K562 (cell line): ENCODE data around the gene CEP89. TPM values are rescaled to one million over a fixed set of nuclear protein-coding genes. Genes with fewer than 3 reads are reported as not detected.

Experiments used
- ATAC-seq: fragments of 200-7000 bp; cut with Tn5 transposase; 3 replicates; pipeline ENCODE4 v1.9.1; 2020; ENCODE audit warnings: moderate library complexity
- BruUV-seq: library from RNA; stranded (reverse); fragments of 400-500 nt; replicated peaks from 2 replicates; lab custom pipeline; 2021; lab: Mats Ljungman, UMichigan
- CTCF ChIA-PET: fragments of 300-600 bp; formaldehyde crosslinking; extraction: SDS; loops from one replicate; lab custom pipeline; 2021; ENCODE audit warnings: low intra/inter-chr PET ratio; lab: Yijun Ruan, JAX
- POLR2A ChIA-PET: fragments of 300-600, 350-650 bp; sonication (Branson Sonifier 250); formaldehyde crosslinking; extraction: SDS; loops from one replicate; lab custom pipeline; 2021; ENCODE audit warnings: antibody characterized with exemption, inconsistent platforms; lab: Yijun Ruan, JAX
- DNase-seq, 4 experiments: peaks; one replicate each; pipeline versions ENCODE4 v3.0.0 to v3.0.0-alpha.2; 2011 to 2018; ENCODE audit warnings: low spot score in 3 of 4, mixed read lengths in 3 of 4; ENCODE audit errors: extremely low read depth in 1 of 4
- FAIRE-seq: peaks from 2 replicates; lab custom pipeline; 2011; peaks lifted over from hg19 to GRCh38; lab: Jason Lieb, UNC
- H2AFZ ChIP-seq: 2 replicates; pipeline ENCODE4 v1.6.0; 2011; ENCODE audit warnings: low read depth, low read length, control low read depth, inconsistent platforms
- H3K27ac ChIP-seq: fragments of 200-600 bp; 3 replicates; pipeline ENCODE4 v1.8.0; 2011; ENCODE audit warnings: low read depth, mild to moderate bottlenecking, control low read depth, inconsistent platforms, low read length, moderate library complexity, mixed read lengths; ENCODE audit errors: extremely low read depth
- H3K27me3 ChIP-seq, 2 experiments: fragments of 300-600 bp in 1 of 2; 2 replicates in 1 of 2; 3 replicates in 1 of 2; pipeline versions ENCODE4 v1.6.0 to v1.8.0; 2011; ENCODE audit warnings: inconsistent platforms in 2 of 2, low read length in 2 of 2, mild to moderate bottlenecking in 1 of 2, mixed read lengths in 1 of 2, moderate library complexity in 1 of 2; ENCODE audit not compliant: control insufficient read depth in 2 of 2, insufficient read depth in 2 of 2
- H3K36me3 ChIP-seq: fragments of 300-600 bp; 3 replicates; pipeline ENCODE4 v1.8.0; 2011; ENCODE audit warnings: mild to moderate bottlenecking, low read length, inconsistent platforms; ENCODE audit not compliant: control insufficient read depth, insufficient read depth
- H3K4me1 ChIP-seq, 2 experiments: fragments of 200-600 bp in 1 of 2; replicated peaks in 1 of 2; 2 replicates in 1 of 2; 3 replicates in 1 of 2; pipeline versions ENCODE4 v1.5.1 to v1.8.0; 2011; ENCODE audit warnings: inconsistent platforms in 2 of 2, low read length in 2 of 2, mild to moderate bottlenecking in 1 of 2, mixed read lengths in 1 of 2, moderate library complexity in 1 of 2; ENCODE audit not compliant: control insufficient read depth in 2 of 2, insufficient read depth in 2 of 2
- H3K4me2 ChIP-seq: 2 replicates; pipeline ENCODE4 v1.6.1; 2011; ENCODE audit warnings: low read length, control low read depth, inconsistent platforms, mixed read lengths; ENCODE audit not compliant: insufficient read depth
- H3K4me3 ChIP-seq: fragments of 200-600 bp; sonication (generic), shearing (Covaris generic); 2 replicates; pipeline ENCODE4 v1.5.1; 2016; ENCODE audit warnings: control low read depth, inconsistent platforms
- H3K79me2 ChIP-seq: fragments of 200-600 bp; 3 replicates; pipeline ENCODE4 v1.8.0; 2011; ENCODE audit warnings: low read length, inconsistent platforms; ENCODE audit not compliant: control insufficient read depth, insufficient read depth
- H3K9ac ChIP-seq, 2 experiments: 2 replicates each; pipeline versions ENCODE4 v1.6.0 to v1.6.1; 2011; ENCODE audit warnings: low read depth in 2 of 2, low read length in 2 of 2, control low read depth in 1 of 2, inconsistent platforms in 1 of 2, mild to moderate bottlenecking in 1 of 2, mixed read lengths in 1 of 2; ENCODE audit not compliant: insufficient read depth in 1 of 2
- H3K9me1 ChIP-seq: one replicate; pipeline ENCODE4 v1.6.0; 2011; ENCODE audit warnings: inconsistent platforms, mild to moderate bottlenecking, low read length, moderate library complexity; ENCODE audit not compliant: control insufficient read depth, insufficient read depth
- H3K9me3 ChIP-seq: replicated peaks from 2 replicates; pipeline ENCODE4 v1.5.1; 2011; ENCODE audit warnings: low read depth, low read length, inconsistent platforms; ENCODE audit not compliant: control insufficient read depth, insufficient read depth
- H4K20me1 ChIP-seq: replicated peaks from 2 replicates; pipeline ENCODE4 v1.6.1; 2011; ENCODE audit warnings: low read length, inconsistent platforms, mixed read lengths; ENCODE audit not compliant: control insufficient read depth, insufficient read depth
- EP400 ChIP-seq: fragments of 450-650 bp; IDR thresholded peaks from 2 replicates; pipeline ENCODE4 v1.6.1; 2017; ENCODE audit warnings: antibody characterized with exemption, mild to moderate bottlenecking, moderate library complexity
- FOXA1 ChIP-seq: fragments of 450-650 bp; IDR thresholded peaks from 2 replicates; pipeline ENCODE4 v1.6.1; 2016; ENCODE audit warnings: mild to moderate bottlenecking, borderline replicate concordance
- GMEB1 ChIP-seq: fragments of 250-450 bp; sonication (Bioruptor Pico); IDR thresholded peaks from 2 replicates; pipeline ENCODE4 v1.4.0; 2020; ENCODE audit warnings: mild to moderate bottlenecking
- L3MBTL2 ChIP-seq: fragments of 450-650 bp; IDR thresholded peaks from 2 replicates; pipeline ENCODE4 v1.6.1; 2016; ENCODE audit warnings: mild to moderate bottlenecking, moderate library complexity
- NFIX ChIP-seq: fragments of 250-450 bp; sonication (Bioruptor Pico); IDR thresholded peaks from 2 replicates; pipeline ENCODE4 v1.4.0; 2020; ENCODE audit warnings: low read depth, mild to moderate bottlenecking, moderate library complexity
- NONO ChIP-seq, 2 experiments: fragments of 200-400 bp in 1 of 2; fragments of 450-650 bp in 1 of 2; formaldehyde crosslinking in 1 of 2; IDR thresholded peaks; 2 replicates each; pipeline ENCODE4 v1.6.1; 2017; ENCODE audit warnings: low read depth in 2 of 2, mild to moderate bottlenecking in 2 of 2, moderate library complexity in 2 of 2, low read length in 1 of 2
- POLR2H ChIP-seq: IDR thresholded peaks from 2 replicates; pipeline ENCODE4 v1.6.1; 2016; ENCODE audit warnings: missing genetic modification characterization, low read depth, mild to moderate bottlenecking, control low read depth, missing compliant biosample characterization, moderate library complexity
- PYGO2 ChIP-seq: fragments of 450-650 bp; IDR thresholded peaks from 2 replicates; pipeline ENCODE4 v1.6.1; 2016; ENCODE audit warnings: mild to moderate bottlenecking, missing genetic modification characterization, moderate library complexity, missing compliant biosample characterization
- RBM14 ChIP-seq: fragments of 200-400 bp; formaldehyde crosslinking; IDR thresholded peaks from 2 replicates; pipeline ENCODE4 v1.6.1; 2018; ENCODE audit warnings: low read depth, mild to moderate bottlenecking, low read length, moderate library complexity, borderline replicate concordance; ENCODE audit not compliant: insufficient read depth
- RBM15 ChIP-seq: fragments of 200-400 bp; formaldehyde crosslinking; IDR thresholded peaks from 2 replicates; pipeline ENCODE4 v1.6.1; 2018; ENCODE audit warnings: mild to moderate bottlenecking, low read length, moderate library complexity; ENCODE audit not compliant: insufficient read depth
- RBM34 ChIP-seq: fragments of 200-400 bp; formaldehyde crosslinking; IDR thresholded peaks from 2 replicates; pipeline ENCODE4 v1.6.1; 2018; ENCODE audit warnings: low read length, borderline replicate concordance; ENCODE audit not compliant: insufficient read depth
- TAL1 ChIP-seq: fragments of 450-650 bp; IDR thresholded peaks from 2 replicates; pipeline ENCODE4 v1.6.1; 2016; ENCODE audit warnings: mild to moderate bottlenecking
- ZNF239 ChIP-seq: fragments of 250-450 bp; sonication (Bioruptor Pico); IDR thresholded peaks from 2 replicates; pipeline ENCODE4 v1.4.0; 2020; ENCODE audit warnings: mild to moderate bottlenecking
- ZNF780A ChIP-seq: fragments of 250-450 bp; sonication (Bioruptor Pico); IDR thresholded peaks from 2 replicates; pipeline ENCODE4 v1.5.0; 2021; ENCODE audit warnings: mild to moderate bottlenecking
- WGBS: fragments of 100-300 bp; shearing (Covaris generic); methylation state at CpG from one replicate; pipeline ENCODE4 v1.1.6; 2016; ENCODE audit warnings: low coverage, mixed read lengths; ENCODE audit not compliant: insufficient coverage; ENCODE audit errors: missing lambda C conversion rate; 5-methylcytosine and 5-hydroxymethylcytosine counted together
- in situ Hi-C: fragments of 300-500 bp; cut with MboI; formaldehyde crosslinking; loops from 4 replicates; pipeline ENCODE4 v1.15.0; 2018; ENCODE audit warnings: inconsistent platforms, mixed read lengths
- intact Hi-C: fragments of 100-400 bp; cut with micrococcal nuclease; formaldehyde crosslinking; loops from 2 replicates; pipeline ENCODE4 v1.14.2; 2022
- polyA plus RNA-seq, 8 experiments: library from polyadenylated mRNA; depleted of rRNA in 4 of 8; stranded (reverse) in 5 of 8; unstranded in 3 of 8; fragments of >200 nt; fragmentation: Nextera tagmentation in 2 of 8; fragmentation: Illumina TruSeq in 1 of 8; extraction: Ambion mirVana in 2 of 8; extraction: Trizol in 1 of 8; gene quantifications; 2 replicates each; pipeline versions ENCODE4 v1.2.1 to v1.2.3, GENCODE V29; 2011 to 2014; ENCODE audit warnings: inconsistent platforms in 1 of 8, missing spikeins in 1 of 8
- total RNA-seq, 7 experiments: library from RNA; depleted of rRNA in 6 of 7; stranded (reverse); fragments of >200 nt in 6 of 7; fragmentation: Illumina TruSeq in 2 of 7; extraction: Trizol in 2 of 7; gene quantifications; 2 replicates each; pipeline versions ENCODE4 v1.2.1 to v1.2.3, GENCODE V29; 2011 to 2021; ENCODE audit warnings: low replicate concordance in 1 of 7
- TF ChIP-seq, protein P1 (sequence below): fragments of 450-650 bp; IDR thresholded peaks from 2 replicates; pipeline ENCODE4 v1.6.1; 2016; ENCODE audit warnings: low read depth, mild to moderate bottlenecking, moderate library complexity
- TF ChIP-seq, protein P2 (sequence below): fragments of 200-800 bp; sonication (Bioruptor generic); IDR thresholded peaks from 2 replicates; pipeline ENCODE4 v1.6.1; 2017; ENCODE audit warnings: missing genetic modification characterization, missing compliant biosample characterization
- TF ChIP-seq, protein P3 (sequence below): fragments of 450-650 bp; conservative IDR thresholded peaks from 2 replicates; pipeline ENCODE4 v1.6.1; 2016; ENCODE audit warnings: missing genetic modification characterization, low read depth, mild to moderate bottlenecking, control low read depth, missing compliant biosample characterization

Gene CEP89
- total and polyA plus RNA-seq, 9 of the 15 experiments (the other 6 are each of a cell fraction or from before 2014, with no cell fraction given): 5.5 to 15.0 (median 7.2) TPM

- TF ChIP-seq, protein P1, sequence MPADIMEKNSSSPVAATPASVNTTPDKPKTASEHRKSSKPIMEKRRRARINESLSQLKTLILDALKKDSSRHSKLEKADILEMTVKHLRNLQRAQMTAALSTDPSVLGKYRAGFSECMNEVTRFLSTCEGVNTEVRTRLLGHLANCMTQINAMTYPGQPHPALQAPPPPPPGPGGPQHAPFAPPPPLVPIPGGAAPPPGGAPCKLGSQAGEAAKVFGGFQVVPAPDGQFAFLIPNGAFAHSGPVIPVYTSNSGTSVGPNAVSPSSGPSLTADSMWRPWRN: no peak
- TF ChIP-seq RBM14 (no peak), PYGO2 (no peak), NFIX (CRISPR knock-in tag) (no peak), TAL1 (no peak)
- TF ChIP-seq, protein P2, sequence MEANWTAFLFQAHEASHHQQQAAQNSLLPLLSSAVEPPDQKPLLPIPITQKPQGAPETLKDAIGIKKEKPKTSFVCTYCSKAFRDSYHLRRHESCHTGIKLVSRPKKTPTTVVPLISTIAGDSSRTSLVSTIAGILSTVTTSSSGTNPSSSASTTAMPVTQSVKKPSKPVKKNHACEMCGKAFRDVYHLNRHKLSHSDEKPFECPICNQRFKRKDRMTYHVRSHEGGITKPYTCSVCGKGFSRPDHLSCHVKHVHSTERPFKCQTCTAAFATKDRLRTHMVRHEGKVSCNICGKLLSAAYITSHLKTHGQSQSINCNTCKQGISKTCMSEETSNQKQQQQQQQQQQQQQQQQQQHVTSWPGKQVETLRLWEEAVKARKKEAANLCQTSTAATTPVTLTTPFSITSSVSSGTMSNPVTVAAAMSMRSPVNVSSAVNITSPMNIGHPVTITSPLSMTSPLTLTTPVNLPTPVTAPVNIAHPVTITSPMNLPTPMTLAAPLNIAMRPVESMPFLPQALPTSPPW (CRISPR knock-in tag): no peak
Measured at GRCh38 chr19:32928806-32929205, 43.0 kb downstream of the CEP89 start (continued).

GRCh38 chr19:32924200-32924599 lies 47.6 kb downstream of the CEP89 start:
- ATAC-seq (no peak), FAIRE-seq (no peak), DNase-seq (no peak)
- BruUV-seq: no TSS peak
- no peaks in the 10 kb centered on the region for H4K20me1 ChIP-seq
- in situ Hi-C loops (no loop called here), intact Hi-C loops (no loop called here)
- POLR2A ChIA-PET: interaction anchor here (0.5 kb wide), 1 partner anchor 193 kb away, joined by 4 read pairs; no protein-coding TSS in a partner anchor
- no peak overlapping the region for H3K9ac ChIP-seq
- no peak overlapping the region for H3K4me2 ChIP-seq
- no peak overlapping the region for H3K27ac ChIP-seq
- no peaks in the 10 kb centered on the region for H3K36me3 ChIP-seq
- H3K27me3 ChIP-seq: no peaks in the 10 kb centered on the region
- H2AFZ ChIP-seq: no peak overlapping the region
- H3K4me1 ChIP-seq: no peaks in the 10 kb centered on the region
- no peak overlapping the region for H3K4me3 ChIP-seq
- H3K9me3 ChIP-seq: no peaks in the 10 kb centered on the region
- no peaks in the 10 kb centered on the region for H3K9me1 ChIP-seq
- 41% methylated on average over 6 of the region's 6 CpGs for WGBS
- H3K79me2 ChIP-seq: no peaks in the 10 kb centered on the region
- CTCF ChIA-PET: no interaction called here
- TF ChIP-seq ZNF239 (CRISPR knock-in tag) (no peak), NONO (IDR thresholded peaks at IDR 0.05; ENCODE audit: low read depth in 2 of 2, low read length in 1 of 2) (no peak), EP400 (no peak), L3MBTL2 (no peak), ZNF780A (no peak), POLR2H (tag) (no peak), FOXA1 (no peak), GMEB1 (no peak), RBM34 (no peak), RBM15 (no peak)
- TF ChIP-seq, protein P3, sequence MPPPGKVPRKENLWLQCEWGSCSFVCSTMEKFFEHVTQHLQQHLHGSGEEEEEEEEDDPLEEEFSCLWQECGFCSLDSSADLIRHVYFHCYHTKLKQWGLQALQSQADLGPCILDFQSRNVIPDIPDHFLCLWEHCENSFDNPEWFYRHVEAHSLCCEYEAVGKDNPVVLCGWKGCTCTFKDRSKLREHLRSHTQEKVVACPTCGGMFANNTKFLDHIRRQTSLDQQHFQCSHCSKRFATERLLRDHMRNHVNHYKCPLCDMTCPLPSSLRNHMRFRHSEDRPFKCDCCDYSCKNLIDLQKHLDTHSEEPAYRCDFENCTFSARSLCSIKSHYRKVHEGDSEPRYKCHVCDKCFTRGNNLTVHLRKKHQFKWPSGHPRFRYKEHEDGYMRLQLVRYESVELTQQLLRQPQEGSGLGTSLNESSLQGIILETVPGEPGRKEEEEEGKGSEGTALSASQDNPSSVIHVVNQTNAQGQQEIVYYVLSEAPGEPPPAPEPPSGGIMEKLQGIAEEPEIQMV (tag): no peak
